HCT116 (cell line): Measurements from ENCODE around the gene EPS15.

ENCODE experiments used
- ELF1 ChIP-seq: IDR thresholded peaks from 2 replicates; pipeline ENCODE4 v1.6.1; 2012; ENCODE audit warnings: low read depth, borderline replicate concordance
- POLR2A ChIP-seq: IDR thresholded peaks from 2 replicates; pipeline ENCODE4 v1.7.0; 2011; ENCODE audit warnings: borderline replicate concordance; ENCODE audit not compliant: insufficient read depth, insufficient read length; ENCODE audit errors: extremely low read depth
- TF ChIP-seq, protein P1 (sequence below): IDR thresholded peaks from 2 replicates; pipeline ENCODE4 v1.6.1; 2012; ENCODE audit warnings: low read depth

DNA sequence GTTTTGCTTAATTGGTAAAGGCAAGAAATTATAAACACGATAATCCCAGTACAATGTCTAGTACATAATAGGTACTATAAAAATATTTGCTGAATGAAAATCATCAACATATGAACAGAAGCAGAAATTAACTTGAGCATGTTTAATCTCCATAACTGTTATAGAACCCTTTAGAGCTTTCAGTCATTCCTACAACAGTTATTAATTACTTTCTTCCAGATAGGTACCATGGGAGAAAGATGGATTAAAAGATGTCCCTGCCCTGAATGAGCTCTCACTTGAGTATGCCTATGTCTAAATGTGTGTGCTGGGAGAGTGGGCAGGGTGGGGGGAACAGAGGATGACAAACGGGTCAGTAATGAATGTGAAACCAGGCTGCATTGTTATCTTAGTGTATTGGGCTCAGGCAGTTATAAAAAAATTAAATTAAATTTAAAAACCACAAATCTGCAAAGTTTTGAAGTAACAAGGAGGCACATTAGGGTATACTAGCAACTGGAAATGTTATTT is 2.4 kb downstream of the EPS15 start:
- TF ChIP-seq, protein P1, sequence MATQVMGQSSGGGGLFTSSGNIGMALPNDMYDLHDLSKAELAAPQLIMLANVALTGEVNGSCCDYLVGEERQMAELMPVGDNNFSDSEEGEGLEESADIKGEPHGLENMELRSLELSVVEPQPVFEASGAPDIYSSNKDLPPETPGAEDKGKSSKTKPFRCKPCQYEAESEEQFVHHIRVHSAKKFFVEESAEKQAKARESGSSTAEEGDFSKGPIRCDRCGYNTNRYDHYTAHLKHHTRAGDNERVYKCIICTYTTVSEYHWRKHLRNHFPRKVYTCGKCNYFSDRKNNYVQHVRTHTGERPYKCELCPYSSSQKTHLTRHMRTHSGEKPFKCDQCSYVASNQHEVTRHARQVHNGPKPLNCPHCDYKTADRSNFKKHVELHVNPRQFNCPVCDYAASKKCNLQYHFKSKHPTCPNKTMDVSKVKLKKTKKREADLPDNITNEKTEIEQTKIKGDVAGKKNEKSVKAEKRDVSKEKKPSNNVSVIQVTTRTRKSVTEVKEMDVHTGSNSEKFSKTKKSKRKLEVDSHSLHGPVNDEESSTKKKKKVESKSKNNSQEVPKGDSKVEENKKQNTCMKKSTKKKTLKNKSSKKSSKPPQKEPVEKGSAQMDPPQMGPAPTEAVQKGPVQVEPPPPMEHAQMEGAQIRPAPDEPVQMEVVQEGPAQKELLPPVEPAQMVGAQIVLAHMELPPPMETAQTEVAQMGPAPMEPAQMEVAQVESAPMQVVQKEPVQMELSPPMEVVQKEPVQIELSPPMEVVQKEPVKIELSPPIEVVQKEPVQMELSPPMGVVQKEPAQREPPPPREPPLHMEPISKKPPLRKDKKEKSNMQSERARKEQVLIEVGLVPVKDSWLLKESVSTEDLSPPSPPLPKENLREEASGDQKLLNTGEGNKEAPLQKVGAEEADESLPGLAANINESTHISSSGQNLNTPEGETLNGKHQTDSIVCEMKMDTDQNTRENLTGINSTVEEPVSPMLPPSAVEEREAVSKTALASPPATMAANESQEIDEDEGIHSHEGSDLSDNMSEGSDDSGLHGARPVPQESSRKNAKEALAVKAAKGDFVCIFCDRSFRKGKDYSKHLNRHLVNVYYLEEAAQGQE: no peak
- TF ChIP-seq ELF1 (no peak), POLR2A (no peak)
